Spleen (tissue), 11 donors: ENCODE measurements around the gene CACNA2D2. TPM values are rescaled to one million over a fixed set of nuclear protein-coding genes. Genes with fewer than 3 reads are reported as not detected.

ENCODE experiments used
- DNase-seq: peaks from one replicate; pipeline ENCODE4 v3.0.0-alpha.2; 2020
- H3K27ac ChIP-seq, 8 donors: fragments of 200-600 bp; sonication (generic) in 7 of 8; 1 replicate in 4 of 8; 2 replicates in 4 of 8; pipeline versions ENCODE4 v1.5.0 to v1.8.0; 2016 to 2021; ENCODE audit warnings: inconsistent platforms in 4 of 8, mild to moderate bottlenecking in 4 of 8, moderate library complexity in 1 of 8
- H3K27me3 ChIP-seq, 7 donors: fragments of 200-600 bp; sonication (generic) in 6 of 7; replicated peaks in 1 of 7; 1 replicate in 4 of 7; 2 replicates in 3 of 7; pipeline versions ENCODE4 v1.5.0 to v1.8.0; 2016 to 2021; ENCODE audit warnings: inconsistent platforms in 3 of 7, mild to moderate bottlenecking in 1 of 7
- H3K36me3 ChIP-seq, 6 donors: fragments of 200-600 bp; sonication (generic) in 5 of 6; 1 replicate in 4 of 6; 2 replicates in 2 of 6; pipeline versions ENCODE4 v1.5.0 to v1.8.0; 2016 to 2021; ENCODE audit warnings: inconsistent platforms in 2 of 6
- H3K4me1 ChIP-seq, 6 donors: fragments of 200-600 bp; sonication (generic) in 5 of 6; 1 replicate in 3 of 6; 2 replicates in 3 of 6; pipeline versions ENCODE4 v1.5.0 to v1.8.0; 2016 to 2021; ENCODE audit warnings: inconsistent platforms in 3 of 6
- H3K4me3 ChIP-seq, 8 donors: fragments of 200-600 bp; sonication (generic) in 7 of 8; 1 replicate in 4 of 8; 2 replicates in 4 of 8; pipeline versions ENCODE4 v1.5.0 to v1.8.0; 2016 to 2021; ENCODE audit warnings: inconsistent platforms in 4 of 8, mild to moderate bottlenecking in 4 of 8, moderate library complexity in 2 of 8
- H3K9me3 ChIP-seq, 8 donors: fragments of 200-600 bp; sonication (generic) in 7 of 8; 1 replicate in 4 of 8; 2 replicates in 4 of 8; pipeline versions ENCODE4 v1.5.0 to v1.8.0; 2016 to 2021; ENCODE audit warnings: inconsistent platforms in 4 of 8
- CTCF ChIP-seq, 11 experiments: fragments of 200-600 bp in 7 of 11; fragments of 450-650 bp in 4 of 11; sonication (generic) in 4 of 11; IDR thresholded peaks in 8 of 11; conservative IDR thresholded peaks in 3 of 11; 1 replicate in 7 of 11; 2 replicates in 4 of 11; pipeline versions ENCODE4 v1.4.0 to v1.8.0; 2016 to 2021; ENCODE audit warnings: antibody characterized with exemption in 11 of 11, inconsistent platforms in 4 of 11, mild to moderate bottlenecking in 1 of 11
- POLR2A ChIP-seq, 3 donors: fragments of 450-650 bp; IDR thresholded peaks; one replicate each; pipeline ENCODE4 v1.5.1; 2017; ENCODE audit warnings: antibody characterized with exemption in 3 of 3, mild to moderate bottlenecking in 1 of 3
- POLR2AphosphoS5 ChIP-seq, 3 donors: sonication (generic); formaldehyde crosslinking; IDR thresholded peaks; one replicate each; pipeline ENCODE4 v1.5.1; 2017; ENCODE audit warnings: antibody characterized with exemption in 3 of 3
- WGBS, 5 donors: extraction: QIAGEN DNeasy Blood & Tissue Kit in 3 of 5; methylation state at CpG; one replicate each; pipeline versions ENCODE4 v1.1.5 to v1.1.7; 2013 to 2018; 5-methylcytosine and 5-hydroxymethylcytosine counted together
- intact Hi-C: fragments of 100-400 bp; cut with DNase I; formaldehyde crosslinking; loops from one replicate; pipeline ENCODE4 v1.15.0; 2023; ENCODE audit warnings: low total_unique reads
- polyA plus RNA-seq, 3 donors: library from polyadenylated mRNA; stranded (reverse); fragments of 200-250 nt; gene quantifications; one replicate each; pipeline ENCODE4 v1.2.1, GENCODE V29; 2013
- total RNA-seq, 7 donors: library from RNA; depleted of rRNA in 3 of 7; stranded (reverse); fragments of >200 nt in 3 of 7; fragmentation: NEBNext Ultra II Directional in 4 of 7; extraction: Animal tissue kit (Norgen Biotek cat#: 25700) in 4 of 7; gene quantifications; one replicate each; pipeline versions ENCODE4 v1.1.0 to v1.2.1, GENCODE V29; 2016 to 2021
- donor health status: healthy with polysubstance abuse.
- donor health status: DM: no; HTN: no; CAD: no; lungs with moderate emphysema.
- donor health status: DM: no; HTN: no; CAD: no.
- donor health status: Bipolar disorder and iron deficiency.
- donor health status: healthy.
- donor health status: DM: no; HTN: no; CAD: no.
- donor health status: DM: yes; HTN: yes; CAD: no.

Gene CACNA2D2
- total and polyA plus RNA-seq, 10 donors = 0.24 to 3.2 (median 1.2) TPM

GRCh38 chr3:50524746-50525145, 21.3 kb upstream of the CACNA2D2 start:
- Histone ChIP-seq H3K27me3 (peaks cover 0 to 11% (median 0%) of the 10 kb centered on the region in 7 donors), H3K4me1 (no peaks in the 10 kb centered on the region), H3K36me3 (no peaks in the 10 kb centered on the region), H3K27ac (no peak overlapping the region), H3K4me3 (no peak overlapping the region), H3K9me3 (no peaks in the 10 kb centered on the region)
- TF ChIP-seq POLR2AphosphoS5 (IDR thresholded peaks at IDR 0.05) (no peak), CTCF (IDR thresholded peaks at IDR 0.05 in 8 of 11, conservative IDR thresholded peaks at IDR 0.05 in 3 of 11) (no peak), POLR2A (IDR thresholded peaks at IDR 0.05) (no peak)
- 80 to 87% (median 86%) methylated on average over 5 of the region's 5 CpGs for WGBS, 5 donors
- intact Hi-C loops = no loop called here
- DNase-seq = no peak

- intact Hi-C loops = no loop called here
- Histone ChIP-seq H3K9me3 (no peaks in the 10 kb centered on the region), H3K4me1 (peaks cover 0 to 7% (median 2%) of the 10 kb centered on the region in 6 donors), H3K27ac (no peak overlapping the region), H3K36me3 (no peaks in the 10 kb centered on the region), H3K4me3 (no peak overlapping the region), H3K27me3 (peaks cover 0 to 3% (median 0%) of the 10 kb centered on the region in 7 donors)
- TF ChIP-seq POLR2A (IDR thresholded peaks at IDR 0.05) (no peak), CTCF (IDR thresholded peaks at IDR 0.05 in 8 of 11, conservative IDR thresholded peaks at IDR 0.05 in 3 of 11) (no peak), POLR2AphosphoS5 (IDR thresholded peaks at IDR 0.05) (no peak)
- 65 to 80% (median 79%) methylated on average over 8 to 9 of the region's 9 CpGs for WGBS, 5 donors
- DNase-seq = no peak
These were observed 19.9 kb upstream of the CACNA2D2 start for GRCh38 chr3:50523279-50523811.

DNA sequence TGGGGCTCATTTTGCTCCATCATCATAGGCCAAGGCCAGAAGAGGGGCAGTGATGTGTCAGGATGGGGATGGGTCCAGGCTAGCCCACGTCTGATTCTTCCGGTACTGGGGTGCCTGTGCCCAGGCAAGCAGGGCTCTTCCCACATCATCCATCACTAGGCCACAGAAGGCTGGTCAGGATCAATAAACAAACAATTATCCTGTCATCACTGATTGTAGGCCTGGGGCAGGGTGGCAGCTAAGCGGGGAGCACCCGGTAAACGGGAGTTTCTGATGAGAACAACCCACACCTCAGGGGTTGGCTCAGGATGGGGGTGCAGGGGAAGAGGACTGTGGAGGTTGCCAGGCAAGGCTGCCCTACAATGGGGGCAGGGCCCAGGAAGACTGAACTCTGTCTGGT, 18.1 kb upstream of the CACNA2D2 start:
- H3K4me3 ChIP-seq = no peak overlapping the region
- peaks cover 2 to 17% (median 12%) of the 10 kb centered on the region in 6 donors for H3K4me1 ChIP-seq
- H3K36me3 ChIP-seq = no peaks in the 10 kb centered on the region
- no peak for DNase-seq
- no peaks in the 10 kb centered on the region for H3K9me3 ChIP-seq
- no peak for TF ChIP-seq CTCF (IDR thresholded peaks at IDR 0.05 in 8 of 11, conservative IDR thresholded peaks at IDR 0.05 in 3 of 11)
- no peak for TF ChIP-seq POLR2AphosphoS5 (IDR thresholded peaks at IDR 0.05)
- H3K27ac ChIP-seq = no peak overlapping the region
- 81 to 100% (median 88%) methylated on average over 1 to 5 of the region's 5 CpGs for WGBS, 5 donors
- intact Hi-C loops = no loop called here
- peaks cover 0 to 3% (median 0%) of the 10 kb centered on the region in 7 donors for H3K27me3 ChIP-seq

DNA sequence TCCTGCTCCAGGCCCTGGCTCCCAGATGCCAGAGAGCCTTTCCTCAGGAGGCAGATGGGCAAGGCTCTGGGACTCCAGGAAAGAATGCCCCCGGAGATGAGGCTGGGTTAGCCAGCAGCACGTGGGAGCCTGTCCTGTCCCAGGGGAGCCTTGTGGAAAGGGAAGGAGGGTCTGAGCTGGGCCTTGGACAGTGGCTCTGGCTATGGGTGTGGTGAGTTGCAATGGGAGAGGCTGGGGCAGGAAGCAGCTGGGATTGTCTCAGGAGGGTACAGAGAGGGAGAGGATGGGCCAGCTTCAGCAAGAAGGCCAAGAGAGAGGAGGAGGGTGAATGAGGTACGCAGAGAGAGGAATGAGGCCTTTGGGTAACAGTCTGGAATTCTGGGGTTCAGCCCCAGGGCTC, 17.4 kb upstream of the CACNA2D2 start:
- H3K27ac ChIP-seq = no peak overlapping the region
- TF ChIP-seq CTCF (IDR thresholded peaks at IDR 0.05 in 8 of 11, conservative IDR thresholded peaks at IDR 0.05 in 3 of 11) (no peak), POLR2AphosphoS5 (IDR thresholded peaks at IDR 0.05) (no peak), POLR2A (IDR thresholded peaks at IDR 0.05) (no peak)
- H3K27me3 ChIP-seq = peaks cover 0 to 3% (median 0%) of the 10 kb centered on the region in 7 donors
- 56 to 76% (median 64%) methylated on average over 3 of the region's 3 CpGs for WGBS, 5 donors
- H3K9me3 ChIP-seq = no peaks in the 10 kb centered on the region
- DNase-seq = no peak
- peaks cover 8 to 24% (median 19%) of the 10 kb centered on the region in 6 donors for H3K4me1 ChIP-seq
- intact Hi-C loops = no loop called here
- no peak overlapping the region for H3K4me3 ChIP-seq
- no peaks in the 10 kb centered on the region for H3K36me3 ChIP-seq
